Measurements from ENCODE around the gene CD93. TPM values are rescaled to one million over a fixed set of nuclear protein-coding genes. Genes with fewer than 3 reads are reported as not detected.

CD93 gene
- total RNA-seq, 1 donor from 2014 or later = 0.44 TPM

- H3K4me3 Mint-ChIP-seq = no peak overlapping the region
- TF ChIP-seq CTCF (conservative IDR thresholded peaks at IDR 0.05) = no peak
- H3K27me3 Mint-ChIP-seq (ENCODE audit: low read depth) = no peaks in the 10 kb centered on the region
- H3K27ac Mint-ChIP-seq (ENCODE audit: unreplicated experiment) = no peak overlapping the region
- no peaks in the 10 kb centered on the region for H3K4me1 Mint-ChIP-seq
- H3K36me3 Mint-ChIP-seq (ENCODE audit: low read depth) = no peaks in the 10 kb centered on the region
- H3K9me3 Mint-ChIP-seq = no peaks in the 10 kb centered on the region
- DNase-seq (ENCODE audit: low read depth, low spot score) = no peak
Observed at GRCh38 chr20:23114448-23115082, 28.4 kb upstream of the CD93 start.

- Mint-ChIP-seq H3K4me1 (no peaks in the 10 kb centered on the region), H3K4me3 (no peak overlapping the region), H3K27me3 (ENCODE audit: low read depth) (no peaks in the 10 kb centered on the region), H3K36me3 (ENCODE audit: low read depth) (no peaks in the 10 kb centered on the region), H3K27ac (ENCODE audit: unreplicated experiment) (no peak overlapping the region), H3K9me3 (no peaks in the 10 kb centered on the region)
- TF ChIP-seq CTCF (conservative IDR thresholded peaks at IDR 0.05) = no peak
- DNase-seq (ENCODE audit: low read depth, low spot score) = no peak
Observed at GRCh38 chr20:23114018-23114417, 27.9 kb upstream of the CD93 start.

GRCh38 chr20:23112595-23112994 is 26.5 kb upstream of the CD93 start:
- Mint-ChIP-seq H3K4me1 (no peaks in the 10 kb centered on the region), H3K4me3 (no peak overlapping the region), H3K27ac (ENCODE audit: unreplicated experiment) (no peak overlapping the region), H3K27me3 (ENCODE audit: low read depth) (no peaks in the 10 kb centered on the region), H3K9me3 (no peaks in the 10 kb centered on the region), H3K36me3 (ENCODE audit: low read depth) (no peaks in the 10 kb centered on the region)
- no peak for DNase-seq (ENCODE audit: low read depth, low spot score)
- TF ChIP-seq CTCF (conservative IDR thresholded peaks at IDR 0.05) = no peak

- no peaks in the 10 kb centered on the region for H3K9me3 Mint-ChIP-seq
- H3K4me1 Mint-ChIP-seq = no peaks in the 10 kb centered on the region
Observed at GRCh38 chr20:23111944-23112342, 25.8 kb upstream of the CD93 start.

GRCh38 chr20:23111307-23111943 is 25.3 kb upstream of the CD93 start:
- Mint-ChIP-seq H3K4me3 (no peak overlapping the region), H3K27me3 (ENCODE audit: low read depth) (no peaks in the 10 kb centered on the region), H3K4me1 (no peaks in the 10 kb centered on the region), H3K36me3 (ENCODE audit: low read depth) (no peaks in the 10 kb centered on the region), H3K9me3 (no peaks in the 10 kb centered on the region), H3K27ac (ENCODE audit: unreplicated experiment) (no peak overlapping the region)
- no peak for TF ChIP-seq CTCF (conservative IDR thresholded peaks at IDR 0.05)
- no peak for DNase-seq (ENCODE audit: low read depth, low spot score)

More at GRCh38 chr20:23111944-23112342, 25.8 kb upstream of the CD93 start:
- no peak for TF ChIP-seq CTCF (conservative IDR thresholded peaks at IDR 0.05)
- H3K27me3 Mint-ChIP-seq (ENCODE audit: low read depth) = no peaks in the 10 kb centered on the region
- no peak overlapping the region for H3K4me3 Mint-ChIP-seq
- DNase-seq (ENCODE audit: low read depth, low spot score) = no peak
- H3K36me3 Mint-ChIP-seq (ENCODE audit: low read depth) = no peaks in the 10 kb centered on the region
- no peak overlapping the region for H3K27ac Mint-ChIP-seq (ENCODE audit: unreplicated experiment)
